Gastrocnemius medialis (tissue), 4 donors: ENCODE data around the gene AUTS2.

Experiments used
- POLR2A ChIP-seq, 2 donors: fragments of 450-650 bp; IDR thresholded peaks; one replicate each; pipeline ENCODE4 v1.6.1; 2017; ENCODE audit warnings: antibody characterized with exemption in 2 of 2, mild to moderate bottlenecking in 2 of 2, moderate library complexity in 2 of 2
- TF ChIP-seq, protein P1 (sequence below), 5 experiments: fragments of 450-650 bp in 3 of 5; fragments of 200-600 bp in 2 of 5; sonication (generic) in 2 of 5; IDR thresholded peaks in 4 of 5; conservative IDR thresholded peaks in 1 of 5; 1 replicate in 4 of 5; 2 replicates in 1 of 5; pipeline ENCODE4 v1.5.1; 2016 to 2019; ENCODE audit warnings: antibody characterized with exemption in 5 of 5, mild to moderate bottlenecking in 3 of 5, moderate library complexity in 3 of 5

GRCh38 chr7:69668339-69668870 is 70.1 kb downstream of the AUTS2 start:
- TF ChIP-seq, protein P1, sequence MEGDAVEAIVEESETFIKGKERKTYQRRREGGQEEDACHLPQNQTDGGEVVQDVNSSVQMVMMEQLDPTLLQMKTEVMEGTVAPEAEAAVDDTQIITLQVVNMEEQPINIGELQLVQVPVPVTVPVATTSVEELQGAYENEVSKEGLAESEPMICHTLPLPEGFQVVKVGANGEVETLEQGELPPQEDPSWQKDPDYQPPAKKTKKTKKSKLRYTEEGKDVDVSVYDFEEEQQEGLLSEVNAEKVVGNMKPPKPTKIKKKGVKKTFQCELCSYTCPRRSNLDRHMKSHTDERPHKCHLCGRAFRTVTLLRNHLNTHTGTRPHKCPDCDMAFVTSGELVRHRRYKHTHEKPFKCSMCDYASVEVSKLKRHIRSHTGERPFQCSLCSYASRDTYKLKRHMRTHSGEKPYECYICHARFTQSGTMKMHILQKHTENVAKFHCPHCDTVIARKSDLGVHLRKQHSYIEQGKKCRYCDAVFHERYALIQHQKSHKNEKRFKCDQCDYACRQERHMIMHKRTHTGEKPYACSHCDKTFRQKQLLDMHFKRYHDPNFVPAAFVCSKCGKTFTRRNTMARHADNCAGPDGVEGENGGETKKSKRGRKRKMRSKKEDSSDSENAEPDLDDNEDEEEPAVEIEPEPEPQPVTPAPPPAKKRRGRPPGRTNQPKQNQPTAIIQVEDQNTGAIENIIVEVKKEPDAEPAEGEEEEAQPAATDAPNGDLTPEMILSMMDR (IDR thresholded peaks at IDR 0.05 in 4 of 5, conservative IDR thresholded peaks at IDR 0.05 in 1 of 5) = no peak
- TF ChIP-seq POLR2A (IDR thresholded peaks at IDR 0.05) = no peak
